DND-41 (cell line): ENCODE measurements around the gene TBC1D22A.

ENCODE experiments used
- EZH2 ChIP-seq: IDR thresholded peaks from 3 replicates; pipeline ENCODE4 v1.6.1; 2012; ENCODE audit warnings: borderline replicate concordance, low read depth, mild to moderate bottlenecking, moderate library complexity, low read length, inconsistent platforms; ENCODE audit not compliant: severe bottlenecking
- TF ChIP-seq, protein P1 (sequence below): IDR thresholded peaks from 2 replicates; pipeline ENCODE4 v1.5.1; 2012; ENCODE audit warnings: borderline replicate concordance, low read length, moderate library complexity, mild to moderate bottlenecking; ENCODE audit not compliant: poor library complexity, severe bottlenecking; ENCODE audit errors: extremely low read depth

DNA sequence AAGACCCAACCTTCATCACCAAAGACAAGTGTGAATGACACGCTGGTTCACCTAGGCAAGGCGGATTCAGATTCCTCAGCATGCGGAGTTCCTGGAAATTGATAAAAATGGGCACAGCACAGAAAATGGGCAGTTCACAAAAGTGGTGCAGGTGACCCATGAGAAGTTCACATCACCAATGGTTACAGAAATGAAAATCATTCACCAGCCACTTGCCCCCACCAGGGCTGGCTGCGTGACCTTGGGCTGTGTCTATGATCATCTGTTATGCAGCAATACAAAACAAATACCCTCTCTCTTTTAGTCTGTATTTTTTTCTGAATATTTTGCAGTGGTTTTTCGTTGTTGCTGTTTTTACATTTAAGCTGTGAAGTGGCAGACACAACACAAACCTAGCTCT lies 415.9 kb downstream of the TBC1D22A start:
- TF ChIP-seq, protein P1, sequence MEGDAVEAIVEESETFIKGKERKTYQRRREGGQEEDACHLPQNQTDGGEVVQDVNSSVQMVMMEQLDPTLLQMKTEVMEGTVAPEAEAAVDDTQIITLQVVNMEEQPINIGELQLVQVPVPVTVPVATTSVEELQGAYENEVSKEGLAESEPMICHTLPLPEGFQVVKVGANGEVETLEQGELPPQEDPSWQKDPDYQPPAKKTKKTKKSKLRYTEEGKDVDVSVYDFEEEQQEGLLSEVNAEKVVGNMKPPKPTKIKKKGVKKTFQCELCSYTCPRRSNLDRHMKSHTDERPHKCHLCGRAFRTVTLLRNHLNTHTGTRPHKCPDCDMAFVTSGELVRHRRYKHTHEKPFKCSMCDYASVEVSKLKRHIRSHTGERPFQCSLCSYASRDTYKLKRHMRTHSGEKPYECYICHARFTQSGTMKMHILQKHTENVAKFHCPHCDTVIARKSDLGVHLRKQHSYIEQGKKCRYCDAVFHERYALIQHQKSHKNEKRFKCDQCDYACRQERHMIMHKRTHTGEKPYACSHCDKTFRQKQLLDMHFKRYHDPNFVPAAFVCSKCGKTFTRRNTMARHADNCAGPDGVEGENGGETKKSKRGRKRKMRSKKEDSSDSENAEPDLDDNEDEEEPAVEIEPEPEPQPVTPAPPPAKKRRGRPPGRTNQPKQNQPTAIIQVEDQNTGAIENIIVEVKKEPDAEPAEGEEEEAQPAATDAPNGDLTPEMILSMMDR, result no peak
- no peak for TF ChIP-seq EZH2
